ENCODE results near the gene LRRTM3.

Gene LRRTM3

GRCh38 chr10:66925896-66926715 is at the start of gene LRRTM3:
Gene LRRTM3, plus strand, starts transcription at chr10:66926036.
- DNase-seq (ENCODE audit: low read depth): no peak

DNA sequence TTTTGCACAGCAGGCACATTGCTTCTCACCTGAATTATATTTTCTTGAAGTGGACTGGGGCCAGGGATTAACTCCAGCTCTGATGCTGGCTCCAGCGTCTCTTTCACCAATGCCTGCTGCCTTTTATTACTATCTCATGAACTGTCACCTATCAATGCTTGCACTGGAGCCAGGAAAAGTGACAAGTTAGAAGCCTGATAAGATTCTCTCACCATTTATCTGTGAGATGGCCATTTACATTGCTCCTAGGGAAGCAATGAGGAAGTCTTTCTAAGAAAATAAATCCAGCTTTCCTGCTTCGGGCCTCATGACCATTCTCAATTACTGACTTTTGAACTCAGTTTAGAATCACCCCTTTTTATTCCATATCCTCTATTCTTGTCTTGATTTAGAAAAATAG is 48.5 kb upstream of the LRRTM3 start:
- DNase-seq (ENCODE audit: low read depth): no peak

DNA sequence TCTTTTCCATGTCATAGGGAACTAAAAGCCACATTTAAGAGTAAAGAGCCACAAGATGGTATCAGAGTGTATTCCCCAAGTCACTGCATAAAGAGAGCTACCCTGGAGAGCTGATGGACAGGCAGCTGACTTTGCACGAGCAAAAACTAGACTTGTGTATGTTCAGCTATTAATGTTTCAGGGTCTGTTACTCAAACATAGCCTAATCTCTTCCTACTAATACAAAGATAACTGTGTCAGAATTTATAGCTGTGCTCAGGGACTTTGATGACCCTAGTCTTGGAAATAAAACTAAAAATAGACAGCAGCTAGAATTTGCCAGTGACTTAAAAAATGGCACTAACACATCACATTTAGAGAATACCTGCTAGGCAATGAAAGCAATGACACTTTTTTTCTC is 45.5 kb upstream of the LRRTM3 start:
- DNase-seq (ENCODE audit: low read depth): no peak

- no peak for DNase-seq (ENCODE audit: low read depth)
Measured at GRCh38 chr10:66880826-66881225, 45.0 kb upstream of the LRRTM3 start.

DNA sequence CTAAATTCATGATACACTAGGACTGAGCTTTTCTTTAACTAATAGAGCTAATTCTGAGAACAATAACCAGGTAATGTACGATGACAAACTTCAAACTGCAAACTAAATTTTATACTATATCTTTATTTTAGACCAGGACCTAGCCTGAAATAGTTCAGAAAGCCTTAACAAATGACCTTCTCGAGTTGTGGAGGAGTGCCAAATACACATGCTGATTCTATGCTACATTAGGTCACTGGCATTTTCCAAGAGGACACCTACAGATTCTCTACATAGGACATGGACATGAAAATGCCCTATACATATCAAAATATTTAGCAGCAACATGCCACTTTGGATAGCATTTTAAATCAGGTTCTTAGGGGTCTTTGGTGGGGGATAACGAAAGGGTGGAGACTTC is 44.0 kb upstream of the LRRTM3 start:
- DNase-seq (ENCODE audit: low read depth): no peak

DNA sequence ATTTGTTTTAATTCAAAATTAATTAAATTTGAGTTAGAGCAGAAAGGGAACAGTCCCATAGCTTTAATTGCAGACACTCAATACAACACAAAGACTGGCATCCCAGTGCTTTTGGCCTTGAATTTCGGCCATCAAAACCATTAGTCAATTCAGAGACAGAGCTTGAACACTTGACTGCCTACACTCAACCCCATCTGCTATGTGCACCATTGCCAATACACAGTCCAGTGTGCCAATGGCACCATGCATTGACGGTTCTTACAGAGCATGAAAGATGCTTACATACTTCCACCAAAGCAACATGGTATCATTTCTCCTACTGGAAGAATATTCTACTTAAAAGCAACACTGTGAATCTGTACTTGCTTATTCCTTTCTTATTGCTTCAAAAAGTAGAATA is 43.6 kb upstream of the LRRTM3 start:
- no peak for DNase-seq (ENCODE audit: low read depth)

DNA sequence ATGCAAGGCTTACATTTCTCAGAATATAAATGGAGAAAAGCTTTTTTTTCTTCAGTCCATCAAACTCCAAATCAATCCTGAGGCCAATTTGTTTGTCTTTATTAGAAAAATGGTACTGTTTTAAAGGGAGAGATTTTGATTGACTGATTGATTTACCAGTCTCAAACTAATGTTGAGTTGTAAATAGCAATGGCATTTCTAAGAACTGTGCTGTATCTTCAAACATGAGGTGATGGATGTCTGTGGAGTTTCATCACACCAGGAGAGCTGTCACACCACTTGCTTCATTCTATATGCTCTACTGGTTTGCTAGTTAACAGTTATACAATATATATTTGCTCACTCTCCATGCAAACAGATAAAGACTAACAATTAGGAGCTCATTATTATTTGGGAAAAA is 39.0 kb upstream of the LRRTM3 start:
- no peak for DNase-seq (ENCODE audit: low read depth)

- no peak for DNase-seq (ENCODE audit: low read depth)
Measured at GRCh38 chr10:66888237-66888636, 37.6 kb upstream of the LRRTM3 start.

DNA sequence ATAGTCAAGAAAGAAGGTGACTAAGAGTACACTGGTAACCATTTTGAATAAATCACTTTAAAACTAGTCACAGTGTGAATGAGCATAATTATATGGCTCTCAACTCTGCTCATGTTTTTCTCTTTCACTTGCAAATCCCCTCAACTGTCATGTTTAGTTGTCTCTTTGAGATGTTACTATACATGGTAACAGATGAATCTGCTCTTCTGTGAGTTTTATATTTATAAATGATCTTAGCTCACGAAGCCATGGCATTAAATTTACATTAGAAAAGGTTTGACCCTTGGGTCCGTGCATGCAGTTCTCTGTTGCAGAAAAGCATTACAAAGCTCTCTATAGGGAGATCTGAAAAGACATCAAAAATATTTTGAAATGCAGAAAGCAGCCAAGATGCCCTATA is 33.0 kb upstream of the LRRTM3 start:
- no peak for DNase-seq (ENCODE audit: low read depth)

DNA sequence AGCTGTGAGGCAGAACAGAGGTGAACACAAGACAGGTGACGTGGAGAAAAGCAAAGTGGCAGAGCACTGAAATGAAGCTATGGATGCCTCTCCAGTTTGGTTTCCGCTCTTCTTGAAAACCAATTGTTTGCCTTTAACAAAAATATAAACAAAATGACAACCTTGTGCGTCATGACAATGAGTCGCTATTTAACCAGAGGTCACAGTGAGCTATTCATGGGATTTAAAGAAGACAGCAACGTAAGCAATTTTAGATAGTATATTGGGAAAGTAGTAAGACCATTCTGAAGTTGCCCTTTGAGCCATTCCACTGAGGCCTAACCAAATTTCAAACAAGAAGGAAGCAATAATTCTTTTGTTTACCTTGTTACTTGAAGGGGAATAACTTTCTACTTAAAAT is 15.2 kb upstream of the LRRTM3 start:
- no peak for DNase-seq (ENCODE audit: low read depth)

- DNase-seq (ENCODE audit: low read depth): no peak
Measured at GRCh38 chr10:66916030-66916429, 9.8 kb upstream of the LRRTM3 start.

GRCh38 chr10:66917104-66917503 is 8.7 kb upstream of the LRRTM3 start:
- no peak for DNase-seq (ENCODE audit: low read depth)

DNA sequence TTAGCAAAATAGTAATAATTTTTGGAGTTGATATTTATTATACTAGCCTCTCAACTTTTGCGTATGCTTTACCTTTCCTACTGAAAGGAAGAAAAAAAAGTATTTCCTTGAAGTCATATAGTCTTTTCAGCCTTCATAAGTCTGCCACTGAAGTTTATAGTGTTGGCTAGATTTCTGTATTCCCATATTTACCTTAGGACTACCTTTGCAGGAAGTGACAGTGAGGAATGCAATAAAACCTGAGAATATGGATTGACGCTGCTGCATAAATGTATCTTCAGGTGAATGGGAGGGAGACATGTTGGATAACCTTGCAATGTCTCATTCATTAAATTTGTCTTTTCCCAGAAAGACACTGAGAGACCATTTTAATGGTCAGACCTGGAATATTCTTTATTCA is 6.6 kb upstream of the LRRTM3 start:
- DNase-seq (ENCODE audit: low read depth): no peak

DNA sequence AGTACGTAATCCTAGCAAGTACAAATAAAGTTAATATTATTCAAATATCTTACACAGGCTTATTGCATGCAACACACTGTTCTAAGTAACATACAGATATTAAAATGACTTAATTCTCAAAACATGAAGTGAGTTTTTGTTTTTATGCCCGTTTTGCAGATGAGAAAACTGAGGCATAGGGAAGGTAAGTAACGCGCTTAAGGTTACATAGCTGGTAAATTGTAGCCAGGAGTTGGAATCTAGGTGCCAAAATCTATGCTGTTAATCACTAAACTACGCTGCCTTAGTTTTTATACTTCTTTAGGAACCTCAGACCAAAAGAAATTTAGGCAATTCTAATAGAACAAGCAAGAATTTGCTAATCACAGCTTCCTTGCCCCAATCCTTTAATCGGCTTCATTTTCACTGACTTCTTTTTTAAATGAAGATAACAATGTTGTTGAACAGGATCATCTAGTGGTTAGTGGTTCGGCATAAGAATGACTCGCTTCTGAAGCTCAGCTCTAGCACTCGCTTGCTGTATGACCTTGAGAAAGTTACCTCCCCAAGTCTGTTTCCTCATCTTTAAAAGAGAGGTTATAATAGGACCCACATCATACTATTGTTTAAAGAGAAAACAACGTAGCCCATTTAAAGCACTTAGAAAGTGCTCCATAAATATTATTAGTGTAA is 1.0 kb upstream of the LRRTM3 start:
- DNase-seq (ENCODE audit: low read depth): no peak

DNA sequence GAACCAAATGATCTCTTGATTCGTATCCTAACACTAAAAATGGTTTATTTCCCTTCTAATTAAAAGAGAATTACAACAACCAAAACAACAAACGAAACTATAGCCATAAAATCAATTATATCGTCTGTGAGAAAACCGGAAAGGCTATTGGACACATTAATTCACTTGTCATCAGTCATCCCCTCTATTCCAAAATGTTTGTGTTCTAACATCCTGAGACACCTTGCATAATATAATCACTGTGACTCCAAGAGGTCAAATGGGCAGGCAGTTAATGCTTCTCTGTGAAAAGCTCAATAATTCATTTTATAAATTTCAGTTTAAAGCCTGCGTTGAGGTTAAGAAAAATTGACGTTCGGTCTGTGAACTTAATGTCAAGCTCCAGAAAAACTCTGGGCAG is 463 bp upstream of the LRRTM3 start:
- no peak for DNase-seq (ENCODE audit: low read depth)

GRCh38 chr10:66926841-66927240 is 1.0 kb downstream of the LRRTM3 start:
- DNase-seq (ENCODE audit: low read depth): no peak

GRCh38 chr10:66927251-66927935 is 1.6 kb downstream of the LRRTM3 start:
- DNase-seq (ENCODE audit: low read depth): no peak

- no peak for DNase-seq (ENCODE audit: low read depth)
Measured at GRCh38 chr10:66927971-66928770, 2.3 kb downstream of the LRRTM3 start.

- DNase-seq (ENCODE audit: low read depth): no peak
Measured at GRCh38 chr10:66928776-66929175, 2.9 kb downstream of the LRRTM3 start.

GRCh38 chr10:66929375-66929774 is 3.5 kb downstream of the LRRTM3 start:
- DNase-seq (ENCODE audit: low read depth): no peak

DNA sequence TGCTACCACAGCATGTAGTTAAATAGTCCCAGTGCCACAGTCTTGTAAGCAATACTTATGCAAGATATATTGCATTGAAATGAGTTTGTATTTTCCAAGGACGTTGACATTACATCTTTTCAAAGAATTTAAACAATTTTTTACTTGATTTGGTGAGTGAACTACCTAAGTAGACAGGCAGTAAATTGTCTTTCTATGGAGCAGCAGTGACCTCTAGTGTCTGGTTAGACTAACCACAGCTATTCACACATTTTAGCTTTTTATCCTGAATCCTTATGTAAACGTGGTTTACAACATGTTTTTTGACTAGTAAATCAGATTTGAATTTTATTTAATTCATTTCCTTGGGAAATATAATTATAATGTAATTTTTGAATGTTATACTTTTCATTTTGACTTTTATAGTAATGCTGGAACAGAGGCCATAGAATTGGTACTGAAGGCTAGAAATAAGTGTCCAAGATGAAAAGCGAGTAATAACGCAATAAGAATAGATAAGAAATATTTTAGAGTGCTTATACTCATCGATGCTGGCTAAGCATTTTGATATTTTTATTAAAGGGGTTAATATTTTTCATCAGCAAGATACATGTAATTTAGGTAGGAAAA is 5.6 kb downstream of the LRRTM3 start:
- DNase-seq (ENCODE audit: low read depth): no peak

DNA sequence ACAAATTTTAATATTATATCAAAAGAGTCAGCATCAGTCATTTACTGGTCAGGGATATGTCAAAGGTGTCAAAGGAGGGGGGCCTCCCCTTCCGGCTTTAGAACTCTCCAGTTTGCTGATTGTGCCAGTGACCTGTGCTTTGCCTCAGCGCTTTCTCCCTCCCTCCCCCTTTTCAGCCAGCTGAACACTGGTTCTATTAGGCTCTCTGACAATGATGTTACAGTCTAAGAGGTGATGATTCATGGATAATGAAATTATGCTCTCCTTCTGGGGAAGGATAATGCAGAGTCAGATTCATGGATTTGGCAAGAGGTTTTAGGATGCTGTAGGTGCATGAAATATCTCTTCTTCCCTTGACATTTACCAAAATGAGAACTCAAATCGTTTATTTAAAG is 6.1 kb downstream of the LRRTM3 start:
- no peak for DNase-seq (ENCODE audit: low read depth)

All from stimulated activated CD4-positive, alpha-beta T cell treated with anti-CD3 and anti-CD28 coated beads, Interleukin-2, amount 100 ng/mL, for 4 hours (primary cell).